Endothelial cell of coronary artery (primary cell): ENCODE results near the gene LCE6A. TPM values are rescaled to one million over a fixed set of nuclear protein-coding genes. Genes with fewer than 3 reads are reported as not detected.

Source experiments
- total RNA-seq: library from RNA; depleted of rRNA; stranded (reverse); fragments of >200 nt; gene quantifications from 2 replicates; pipeline ENCODE4 v1.2.3, GENCODE V29; 2014

LCE6A gene, protein sequence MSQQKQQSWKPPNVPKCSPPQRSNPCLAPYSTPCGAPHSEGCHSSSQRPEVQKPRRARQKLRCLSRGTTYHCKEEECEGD
- total RNA-seq = not detected in 2 replicates

GRCh38 chr1:152842556-152842955 is at the start of gene LCE6A:
Gene LCE6A (plus strand): TSS chr1:152842856. CDS start chr1:152843521, 665 bp downstream.

DNA sequence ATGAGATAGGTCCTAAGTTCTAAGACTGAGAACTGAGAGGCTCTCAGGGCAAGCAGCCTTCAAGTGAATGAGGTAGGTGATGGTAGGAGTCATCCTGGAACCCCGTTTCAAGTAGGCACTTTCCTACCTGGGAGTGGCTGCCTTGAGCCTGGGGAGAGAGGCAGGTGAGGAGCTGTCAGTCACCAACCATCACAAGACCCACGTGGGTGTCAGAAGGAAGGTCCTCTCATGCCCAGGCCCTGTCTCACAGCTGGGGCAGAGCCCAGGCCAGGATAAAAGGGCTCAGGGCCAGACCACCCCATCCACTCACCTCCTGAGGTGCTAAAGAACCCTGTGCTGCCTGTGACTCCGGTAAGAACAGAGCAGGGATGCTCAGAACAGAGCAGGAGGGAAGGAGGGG is 46.2 kb upstream of the LCE6A start, which contains the start of gene LCE1D:
Gene LCE1D (plus strand): TSS at position 301 of the 400 bp plus-strand sequence. CDS start 1,074 bp downstream, outside the sequence.

GRCh38 chr1:152806576-152806975 is 36.1 kb upstream of the LCE6A start, which contains the start of gene LCE1C:
Gene LCE1C (minus strand): TSS chr1:152806651. CDS start chr1:152805478, 1,173 bp downstream.

GRCh38 chr1:152811671-152812070 is 31.0 kb upstream of the LCE6A start, which contains the start of gene LCE1B:
Gene LCE1B (plus strand): TSS chr1:152811971. CDS start chr1:152812447, 476 bp downstream.

DNA sequence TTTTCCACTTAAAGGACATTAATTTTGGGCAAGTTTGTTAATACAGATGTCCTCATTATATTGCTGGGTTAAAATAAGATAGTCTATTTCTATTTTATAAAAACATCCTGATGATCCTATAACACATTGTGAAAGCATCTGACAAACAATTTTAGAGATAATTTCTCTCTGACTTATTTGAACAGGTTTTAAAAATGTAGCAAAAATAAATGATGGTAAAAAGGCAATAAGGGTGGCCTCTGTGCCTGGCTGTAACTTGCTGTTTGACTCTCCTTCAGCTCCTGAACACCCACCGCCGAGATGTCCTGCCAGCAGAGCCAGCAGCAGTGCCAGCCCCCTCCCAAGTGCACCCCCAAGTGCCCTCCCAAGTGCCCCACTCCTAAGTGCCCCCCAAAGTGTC is 15.5 kb upstream of the LCE6A start, which contains the start of gene LCE1A:
Gene LCE1A (plus strand): TSS at position 301 of the 400 bp plus-strand sequence. CDS start 0 bp downstream, at position 301.

DNA sequence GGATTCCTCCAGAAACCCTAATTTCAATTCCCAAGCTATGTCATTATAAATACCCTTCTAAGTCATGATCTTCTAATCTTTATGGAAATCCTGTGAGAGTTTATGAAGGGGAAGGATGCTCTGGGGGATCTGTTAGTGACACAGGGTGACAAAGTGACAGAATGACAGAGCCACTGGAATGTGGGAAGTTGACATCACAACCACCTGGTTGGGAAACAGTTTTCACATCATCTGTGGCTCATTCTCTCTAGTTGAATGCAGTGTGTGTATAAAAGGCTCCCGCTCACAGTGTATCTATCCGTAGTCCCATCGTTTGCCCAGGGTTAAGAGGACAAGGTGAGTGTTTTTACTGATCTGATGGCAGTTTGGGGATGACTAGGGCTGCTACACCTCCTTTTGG is 17.0 kb downstream of the LCE6A start, which contains the start of gene LCE7A:
Gene LCE7A (plus strand): TSS at position 301 of the 400 bp plus-strand sequence. CDS start 702 bp downstream, outside the sequence.

DNA sequence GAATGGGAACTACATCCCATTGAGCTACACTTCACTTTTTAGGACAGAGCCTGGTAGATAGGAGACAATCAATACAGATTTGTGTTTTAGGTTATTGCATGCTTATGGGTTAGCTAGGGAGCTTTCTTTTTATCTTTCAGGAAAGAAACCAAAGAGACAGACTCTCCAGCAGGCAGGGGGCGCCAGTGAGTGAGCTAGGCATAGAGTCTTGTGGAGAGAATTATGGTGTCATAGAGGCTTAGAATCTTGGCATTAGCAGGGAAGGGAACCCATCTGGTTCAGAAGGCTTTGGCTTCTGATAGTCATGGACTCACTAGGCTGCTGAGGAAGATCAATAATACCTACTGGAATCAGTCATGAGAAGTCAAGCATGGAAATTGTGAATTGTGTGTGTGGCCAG is 35.4 kb downstream of the LCE6A start, which contains the start of gene SMCP:
Gene SMCP (plus strand): TSS at position 281 of the 400 bp plus-strand sequence. CDS start 6,101 bp downstream, outside the sequence.

Other genes with a start within 250 kb of the LCE6A start
- not detected in 2 replicates for gene LCE3C, start 242.6 kb upstream of the LCE6A start, total RNA-seq
- gene LCE3B, start 229.0 kb upstream of the LCE6A start, total RNA-seq = not detected in 2 replicates
- not detected in 2 replicates for gene LCE3A, start 219.8 kb upstream of the LCE6A start, total RNA-seq
- gene LCE2D, start 179.5 kb upstream of the LCE6A start, total RNA-seq = not detected in 2 replicates
- gene LCE2C, start 167.6 kb upstream of the LCE6A start, total RNA-seq = not detected in 2 replicates
- gene LCE2B, start 156.7 kb upstream of the LCE6A start, total RNA-seq = not detected in 2 replicates
- not detected in 2 replicates for gene LCE2A, start 144.5 kb upstream of the LCE6A start, total RNA-seq
- gene LCE4A, start 134.7 kb upstream of the LCE6A start, total RNA-seq = not detected in 2 replicates
- gene KPRP, start 84.8 kb upstream of the LCE6A start, total RNA-seq = not detected in 2 replicates
- gene LCE1F, start 67.7 kb upstream of the LCE6A start, total RNA-seq = not detected in 2 replicates
- gene LCE1E, start 56.6 kb upstream of the LCE6A start, total RNA-seq = not detected in 2 replicates
- not detected in 2 replicates for gene LCE1D, start 46.1 kb upstream of the LCE6A start, total RNA-seq
- not detected in 2 replicates for gene LCE1C, start 36.2 kb upstream of the LCE6A start, total RNA-seq
- not detected in 2 replicates for gene LCE1B, start 30.9 kb upstream of the LCE6A start, total RNA-seq
- not detected in 2 replicates for gene LCE1A, start 15.4 kb upstream of the LCE6A start, total RNA-seq
- not detected in 2 replicates for gene LCE7A, start 17.1 kb downstream of the LCE6A start, total RNA-seq
- gene SMCP, start 35.5 kb downstream of the LCE6A start, total RNA-seq = not detected in 2 replicates
- not detected in 2 replicates for gene IVL, start 65.7 kb downstream of the LCE6A start, total RNA-seq
- not detected in 2 replicates for gene SPRR5, start 104.3 kb downstream of the LCE6A start, total RNA-seq
- gene SPRR4, start 127.8 kb downstream of the LCE6A start, total RNA-seq = not detected in 2 replicates
- not detected in 2 replicates for gene SPRR1A, start 141.2 kb downstream of the LCE6A start, total RNA-seq
- not detected in 2 replicates for gene SPRR3, start 158.9 kb downstream of the LCE6A start, total RNA-seq
- gene SPRR1B, start 188.3 kb downstream of the LCE6A start, total RNA-seq = not detected in 2 replicates
- gene SPRR2D, start 198.3 kb downstream of the LCE6A start, total RNA-seq = not detected in 2 replicates
- not detected in 2 replicates for gene SPRR2A, start 214.7 kb downstream of the LCE6A start, total RNA-seq
- gene SPRR2B, start 228.8 kb downstream of the LCE6A start, total RNA-seq = not detected in 2 replicates